HG03066 (cell line): Measurements from ENCODE around the gene ANKRD45.
"Not testable (repeated sequence)": the region's sequence is repeated elsewhere in the genome, so short reads cannot be mapped to it uniquely, and the experiment has no call there.

ENCODE experiments used
- ATAC-seq: cut with Tn5 transposase; IDR thresholded peaks from one replicate; pipeline ENCODE4 v1.9.1; 2021; ENCODE audit warnings: low read depth; ENCODE audit not compliant: unreplicated experiment

Gene ANKRD45

DNA sequence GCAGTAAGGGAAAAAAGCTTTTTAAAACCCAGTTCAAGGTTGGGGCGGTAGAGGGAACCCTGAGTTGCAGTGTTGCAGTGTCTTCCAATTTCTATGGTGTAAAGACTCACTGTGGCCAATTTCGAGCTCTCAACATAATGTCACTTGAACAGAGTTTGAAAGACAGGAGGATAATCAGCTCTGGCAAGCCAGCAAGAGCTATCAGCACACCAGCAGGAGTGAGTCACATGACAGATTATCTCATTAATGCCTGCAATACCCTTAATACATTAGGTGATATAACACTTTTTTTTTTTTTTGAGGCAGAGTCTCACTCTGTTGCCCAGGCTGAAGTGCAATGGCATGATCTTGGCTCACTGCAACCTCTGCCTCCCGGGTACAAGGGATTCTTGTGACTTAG lies 89.6 kb downstream of the ANKRD45 start:
- ATAC-seq: no peak

DNA sequence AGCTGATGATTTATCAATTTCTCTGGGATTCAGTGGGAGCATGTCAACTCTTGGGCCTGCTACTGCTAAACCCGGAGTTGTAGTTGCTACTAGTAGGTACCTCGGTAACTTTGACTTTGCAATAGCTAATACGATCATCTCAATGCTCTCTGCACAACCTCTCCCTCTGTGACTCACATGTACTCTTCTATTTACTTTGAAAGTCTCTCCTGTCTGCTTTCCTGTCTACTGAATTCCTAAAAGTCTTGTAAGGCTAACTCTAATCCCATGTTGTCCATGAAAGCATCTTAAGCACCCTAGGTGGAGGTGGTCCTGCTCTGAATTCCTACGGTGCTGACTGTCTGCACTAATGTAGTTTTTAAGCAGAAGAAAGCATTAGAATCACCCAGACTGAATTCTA lies 96.1 kb downstream of the ANKRD45 start:
- no peak for ATAC-seq

DNA sequence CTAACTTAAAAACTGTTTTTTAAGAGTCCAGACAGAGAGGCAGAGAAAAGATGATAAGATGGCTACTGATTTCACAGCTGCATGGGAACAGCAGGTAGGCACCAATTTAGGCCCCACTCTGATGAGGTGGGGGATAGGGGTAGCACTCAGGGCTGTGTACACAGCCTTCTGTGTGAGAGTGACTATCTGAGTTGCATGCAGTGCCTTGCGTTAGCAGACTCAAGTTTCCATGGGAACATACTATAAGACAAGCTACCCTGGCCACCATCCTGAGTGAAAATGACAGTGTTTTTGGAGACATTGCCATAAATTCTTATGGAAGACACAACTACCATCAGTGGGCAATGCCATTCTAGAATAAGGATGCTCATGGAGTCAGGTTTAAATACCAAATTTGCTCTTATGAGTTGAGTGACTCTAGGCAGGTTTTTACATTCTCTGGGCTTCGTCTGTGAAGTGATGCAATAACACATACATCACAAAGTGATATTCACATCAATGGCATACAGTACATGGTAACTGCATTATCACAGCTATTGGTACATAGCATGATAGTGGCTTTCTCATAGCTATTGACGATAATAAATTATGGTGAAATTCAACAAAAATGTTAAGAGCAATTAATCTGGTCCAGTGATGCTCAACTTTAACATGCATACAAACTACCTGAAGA lies 97.3 kb downstream of the ANKRD45 start:
- ATAC-seq: no peak

DNA sequence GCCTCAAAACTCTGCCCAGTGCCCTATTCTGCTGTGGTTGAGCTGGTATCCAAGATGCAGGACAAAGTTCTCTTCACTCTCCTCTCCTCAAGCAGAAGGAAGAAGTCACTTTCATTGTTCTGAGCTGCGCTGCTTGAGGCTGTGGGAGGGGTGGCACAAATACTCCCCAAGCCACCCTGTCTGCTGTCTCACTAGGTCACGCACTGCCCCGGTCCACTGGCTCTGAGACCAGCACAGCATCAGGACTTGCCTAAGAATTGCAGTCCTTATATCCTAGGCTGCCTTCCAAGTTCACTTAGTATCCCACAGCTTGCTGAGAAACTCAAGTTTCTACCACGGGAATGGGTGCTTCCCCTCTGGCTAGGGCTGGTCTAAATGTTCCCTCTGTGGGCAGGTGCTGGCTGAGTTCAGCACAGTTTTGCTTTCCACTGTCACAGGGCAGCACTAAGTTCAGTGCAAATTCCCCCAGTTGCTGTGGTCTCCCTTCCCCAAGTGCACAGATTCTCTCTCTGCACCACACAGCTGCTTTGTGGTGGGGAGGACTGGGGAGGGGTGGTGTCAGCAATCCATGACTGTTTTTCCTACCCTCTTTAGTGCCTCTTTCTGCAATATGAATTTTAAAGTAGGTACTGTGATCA lies 99.2 kb downstream of the ANKRD45 start:
- ATAC-seq: no peak

DNA sequence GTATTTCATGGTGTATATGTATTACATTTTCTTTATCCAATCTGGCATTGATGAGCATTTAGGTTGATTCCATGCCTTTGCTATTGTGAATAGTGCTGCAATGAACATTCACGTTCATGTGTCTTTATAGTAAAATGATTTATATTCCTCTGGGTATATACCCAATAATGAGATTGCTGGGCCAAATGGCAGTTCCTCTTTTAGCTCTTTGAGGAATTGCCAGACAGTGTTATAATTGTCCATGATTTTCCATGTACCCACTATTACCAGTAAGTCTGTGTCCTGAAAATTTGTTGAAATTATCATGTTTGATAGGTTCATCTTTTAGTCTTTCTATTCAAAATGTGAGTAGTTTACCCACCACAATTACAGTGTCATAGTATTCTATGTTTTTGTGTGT lies 101.2 kb downstream of the ANKRD45 start:
- ATAC-seq: no peak

DNA sequence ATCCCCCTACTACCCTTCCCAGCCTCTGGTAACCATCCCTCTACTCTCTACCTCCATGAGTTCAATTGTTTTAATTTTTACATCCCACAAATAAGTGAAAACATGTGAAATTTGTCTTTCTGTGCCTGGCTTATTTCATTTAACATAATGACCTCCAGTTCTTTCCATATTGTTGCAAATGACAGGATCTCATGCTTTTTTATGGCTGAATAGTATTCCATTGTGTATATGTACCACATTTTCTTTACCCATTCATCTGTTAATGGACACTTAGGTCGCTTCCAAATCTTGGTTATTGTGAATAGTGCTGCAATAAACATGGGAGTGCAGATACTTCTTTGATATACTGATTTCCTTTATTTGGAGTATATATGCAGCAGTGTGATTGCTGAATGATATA lies 105.8 kb downstream of the ANKRD45 start:
- not testable (repeated sequence) for ATAC-seq

DNA sequence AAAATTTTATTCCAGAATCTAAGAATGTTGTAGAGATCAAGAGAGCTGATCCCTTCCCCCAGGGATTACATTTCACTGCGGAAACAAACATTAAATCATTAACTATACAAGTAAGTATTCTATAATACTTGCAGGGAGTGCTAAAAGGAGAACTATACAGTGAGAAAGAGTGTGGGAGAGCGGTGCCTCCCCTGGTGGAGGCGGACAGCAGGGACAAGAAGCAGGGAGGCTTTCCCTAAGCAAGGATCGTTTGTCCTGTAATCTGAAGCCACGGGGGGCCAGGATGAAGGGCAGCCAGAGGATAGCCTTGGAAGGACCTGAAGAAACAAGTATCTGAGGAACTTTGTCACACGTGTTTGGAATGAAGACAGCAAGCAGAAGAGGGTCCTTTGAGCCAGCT lies 106.8 kb downstream of the ANKRD45 start:
- no peak for ATAC-seq

DNA sequence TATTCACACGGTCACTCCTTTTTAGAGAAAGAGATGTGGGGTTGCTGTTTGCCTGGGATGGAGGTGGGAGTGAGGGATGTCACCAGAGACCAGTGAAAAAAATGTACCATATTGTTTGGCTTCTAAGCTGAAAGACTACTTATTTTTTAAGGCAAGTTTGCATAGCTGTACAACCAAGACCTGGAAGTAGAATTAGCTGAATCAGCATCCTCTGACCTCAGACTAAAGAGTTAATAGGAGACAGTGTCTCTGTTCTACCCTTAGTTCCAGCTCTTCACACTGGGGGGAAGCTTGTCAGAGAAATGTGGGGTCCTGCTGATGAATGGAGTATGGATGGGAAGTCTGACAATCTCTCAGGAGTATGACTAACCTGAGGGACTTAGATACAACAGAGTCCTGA lies 108.4 kb downstream of the ANKRD45 start:
- ATAC-seq: no peak

DNA sequence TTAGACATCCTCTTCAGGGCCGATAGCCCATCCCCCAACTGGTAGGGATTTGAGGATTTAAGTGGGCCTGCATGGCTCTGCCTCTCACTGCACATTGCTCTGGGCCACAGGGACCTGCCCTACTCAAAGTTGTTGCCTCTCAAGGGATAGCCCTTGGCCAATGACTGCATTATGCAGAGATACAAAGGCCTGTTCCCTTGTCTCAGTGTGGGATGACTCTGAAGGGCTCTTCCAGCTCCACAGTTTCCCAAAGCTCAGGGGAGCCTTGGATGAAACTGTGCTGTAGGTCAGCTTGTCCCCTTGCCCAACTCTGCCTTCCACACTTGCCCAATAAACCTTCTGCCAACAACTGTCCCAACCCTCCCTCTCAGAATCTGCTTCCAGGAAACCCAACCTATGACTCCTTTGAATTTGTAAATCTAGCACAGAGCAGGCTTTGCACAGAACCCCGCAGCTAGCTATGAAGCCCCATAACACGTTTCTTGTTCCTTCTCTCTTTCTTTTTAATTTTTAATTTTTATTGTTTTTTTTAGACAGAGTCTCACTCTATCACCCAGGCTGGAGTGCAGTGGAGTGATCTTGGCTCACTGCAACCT lies 109.3 kb downstream of the ANKRD45 start:
- no peak for ATAC-seq
